ENCODE data around the gene GJD4. TPM values are rescaled to one million over a fixed set of nuclear protein-coding genes. Genes with fewer than 3 reads are reported as not detected.

GJD4 gene
- polyA plus RNA-seq, 1 donor from 2014 or later = not detected

DNA sequence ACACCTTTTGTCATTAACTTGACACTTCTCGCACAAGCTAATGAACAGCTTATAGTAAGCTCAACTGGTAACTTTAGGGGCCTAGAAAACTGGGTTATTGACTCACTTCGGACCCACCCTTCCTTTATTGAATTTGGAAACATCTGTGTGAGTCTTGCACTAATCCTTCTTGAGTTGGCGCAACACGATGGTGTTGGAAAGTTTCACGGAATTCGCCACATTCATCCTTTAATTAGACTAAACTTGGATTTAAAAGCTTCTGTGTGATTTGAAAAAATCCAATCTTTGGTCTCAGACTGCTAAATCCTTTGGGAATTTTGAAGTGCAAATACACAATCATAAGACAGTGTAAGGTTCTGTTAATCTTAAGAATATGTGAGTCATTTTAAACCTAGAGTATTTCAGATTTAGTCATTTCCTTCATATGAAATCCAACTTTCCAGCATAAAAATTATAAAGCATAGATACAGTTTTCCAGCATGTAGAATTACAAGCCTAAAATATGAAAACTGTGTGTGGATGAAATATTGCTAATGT, 21.9 kb downstream of the GJD4 start:
- no peak overlapping the region for H3K27ac ChIP-seq (ENCODE audit: low read length)
- no peak overlapping the region for H3K4me2 ChIP-seq (ENCODE audit: low read length)
- H3K9ac ChIP-seq (ENCODE audit: low read length) = no peak overlapping the region
- H3K9me2 ChIP-seq (ENCODE audit: insufficient read depth, low read length) = no peaks in the 10 kb centered on the region
- no peaks in the 10 kb centered on the region for H3K27me3 ChIP-seq (ENCODE audit: insufficient read depth, low read depth, low read length)
- no peaks in the 10 kb centered on the region for H3F3A ChIP-seq (ENCODE audit: insufficient read depth, low read length, poor library complexity, severe bottlenecking)
- no peak overlapping the region for H3K4me3 ChIP-seq (ENCODE audit: low read length)
- no peaks in the 10 kb centered on the region for H3K9me3 ChIP-seq (ENCODE audit: low read length)
- H3K79me2 ChIP-seq (replicated peaks; ENCODE audit: insufficient read depth, low read length) = no peaks in the 10 kb centered on the region
- H3K36me3 ChIP-seq (ENCODE audit: insufficient read depth, low read length) = no peaks in the 10 kb centered on the region
- TF ChIP-seq EP300 (conservative IDR thresholded peaks at IDR 0.05; ENCODE audit: poor library complexity, severe bottlenecking) = no peak
- TF ChIP-seq EZH2 (IDR thresholded peaks at IDR 0.05; ENCODE audit: borderline replicate concordance, insufficient read depth, low read length, poor library complexity, severe bottlenecking) = no peak
- TF ChIP-seq SMC3 (conservative IDR thresholded peaks at IDR 0.05; ENCODE audit: poor library complexity) = no peak
- TF ChIP-seq RAD21 (conservative IDR thresholded peaks at IDR 0.05) = no peak
- no peak for TF ChIP-seq TAF1 (IDR thresholded peaks at IDR 0.05; ENCODE audit: low read depth)
- TF ChIP-seq, protein P1, sequence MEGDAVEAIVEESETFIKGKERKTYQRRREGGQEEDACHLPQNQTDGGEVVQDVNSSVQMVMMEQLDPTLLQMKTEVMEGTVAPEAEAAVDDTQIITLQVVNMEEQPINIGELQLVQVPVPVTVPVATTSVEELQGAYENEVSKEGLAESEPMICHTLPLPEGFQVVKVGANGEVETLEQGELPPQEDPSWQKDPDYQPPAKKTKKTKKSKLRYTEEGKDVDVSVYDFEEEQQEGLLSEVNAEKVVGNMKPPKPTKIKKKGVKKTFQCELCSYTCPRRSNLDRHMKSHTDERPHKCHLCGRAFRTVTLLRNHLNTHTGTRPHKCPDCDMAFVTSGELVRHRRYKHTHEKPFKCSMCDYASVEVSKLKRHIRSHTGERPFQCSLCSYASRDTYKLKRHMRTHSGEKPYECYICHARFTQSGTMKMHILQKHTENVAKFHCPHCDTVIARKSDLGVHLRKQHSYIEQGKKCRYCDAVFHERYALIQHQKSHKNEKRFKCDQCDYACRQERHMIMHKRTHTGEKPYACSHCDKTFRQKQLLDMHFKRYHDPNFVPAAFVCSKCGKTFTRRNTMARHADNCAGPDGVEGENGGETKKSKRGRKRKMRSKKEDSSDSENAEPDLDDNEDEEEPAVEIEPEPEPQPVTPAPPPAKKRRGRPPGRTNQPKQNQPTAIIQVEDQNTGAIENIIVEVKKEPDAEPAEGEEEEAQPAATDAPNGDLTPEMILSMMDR (IDR thresholded peaks at IDR 0.05; ENCODE audit: poor library complexity, severe bottlenecking) = no peak
- no peak for TF ChIP-seq POLR2AphosphoS5 (IDR thresholded peaks at IDR 0.05)
- TF ChIP-seq MXI1 (conservative IDR thresholded peaks at IDR 0.05; ENCODE audit: poor library complexity, severe bottlenecking) = no peak
- TF ChIP-seq, protein P2, sequence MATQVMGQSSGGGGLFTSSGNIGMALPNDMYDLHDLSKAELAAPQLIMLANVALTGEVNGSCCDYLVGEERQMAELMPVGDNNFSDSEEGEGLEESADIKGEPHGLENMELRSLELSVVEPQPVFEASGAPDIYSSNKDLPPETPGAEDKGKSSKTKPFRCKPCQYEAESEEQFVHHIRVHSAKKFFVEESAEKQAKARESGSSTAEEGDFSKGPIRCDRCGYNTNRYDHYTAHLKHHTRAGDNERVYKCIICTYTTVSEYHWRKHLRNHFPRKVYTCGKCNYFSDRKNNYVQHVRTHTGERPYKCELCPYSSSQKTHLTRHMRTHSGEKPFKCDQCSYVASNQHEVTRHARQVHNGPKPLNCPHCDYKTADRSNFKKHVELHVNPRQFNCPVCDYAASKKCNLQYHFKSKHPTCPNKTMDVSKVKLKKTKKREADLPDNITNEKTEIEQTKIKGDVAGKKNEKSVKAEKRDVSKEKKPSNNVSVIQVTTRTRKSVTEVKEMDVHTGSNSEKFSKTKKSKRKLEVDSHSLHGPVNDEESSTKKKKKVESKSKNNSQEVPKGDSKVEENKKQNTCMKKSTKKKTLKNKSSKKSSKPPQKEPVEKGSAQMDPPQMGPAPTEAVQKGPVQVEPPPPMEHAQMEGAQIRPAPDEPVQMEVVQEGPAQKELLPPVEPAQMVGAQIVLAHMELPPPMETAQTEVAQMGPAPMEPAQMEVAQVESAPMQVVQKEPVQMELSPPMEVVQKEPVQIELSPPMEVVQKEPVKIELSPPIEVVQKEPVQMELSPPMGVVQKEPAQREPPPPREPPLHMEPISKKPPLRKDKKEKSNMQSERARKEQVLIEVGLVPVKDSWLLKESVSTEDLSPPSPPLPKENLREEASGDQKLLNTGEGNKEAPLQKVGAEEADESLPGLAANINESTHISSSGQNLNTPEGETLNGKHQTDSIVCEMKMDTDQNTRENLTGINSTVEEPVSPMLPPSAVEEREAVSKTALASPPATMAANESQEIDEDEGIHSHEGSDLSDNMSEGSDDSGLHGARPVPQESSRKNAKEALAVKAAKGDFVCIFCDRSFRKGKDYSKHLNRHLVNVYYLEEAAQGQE (IDR thresholded peaks at IDR 0.05; ENCODE audit: borderline replicate concordance) = no peak
- no peak overlapping the region for H2AFZ ChIP-seq (ENCODE audit: low read depth, low read length)
- no peaks in the 10 kb centered on the region for H4K20me1 ChIP-seq (ENCODE audit: insufficient read depth)

DNA sequence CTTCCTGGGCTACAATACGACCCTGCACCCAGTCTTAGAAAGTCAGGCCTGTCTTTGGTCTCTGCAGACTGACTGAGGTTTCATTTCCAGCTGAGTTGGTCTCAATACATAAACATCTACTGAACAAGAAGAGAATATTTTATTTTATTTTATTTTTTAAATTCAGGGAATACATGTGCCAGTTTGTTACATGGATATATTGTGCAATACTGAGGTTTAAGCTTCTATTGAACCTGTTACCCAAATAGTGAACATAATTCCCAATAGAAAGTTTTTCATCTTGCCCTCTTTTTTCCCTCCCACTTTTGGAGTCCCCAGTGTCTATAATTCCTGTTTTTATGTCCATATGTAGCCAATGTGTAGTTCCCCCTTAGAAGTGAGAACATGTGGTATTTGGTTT, 26.3 kb downstream of the GJD4 start:
- H3K4me2 ChIP-seq (ENCODE audit: low read length) = no peak overlapping the region
- H3K9me3 ChIP-seq (ENCODE audit: low read length) = no peaks in the 10 kb centered on the region
- TF ChIP-seq POLR2AphosphoS5 (IDR thresholded peaks at IDR 0.05) = no peak
- no peak for TF ChIP-seq EZH2 (IDR thresholded peaks at IDR 0.05; ENCODE audit: borderline replicate concordance, insufficient read depth, low read length, poor library complexity, severe bottlenecking)
- TF ChIP-seq, protein P2 (IDR thresholded peaks at IDR 0.05; ENCODE audit: borderline replicate concordance) = no peak
- TF ChIP-seq TAF1 (IDR thresholded peaks at IDR 0.05; ENCODE audit: low read depth) = no peak
- TF ChIP-seq SMC3 (conservative IDR thresholded peaks at IDR 0.05; ENCODE audit: poor library complexity) = no peak
- TF ChIP-seq, protein P1 (IDR thresholded peaks at IDR 0.05; ENCODE audit: poor library complexity, severe bottlenecking) = no peak
- no peak for TF ChIP-seq RAD21 (conservative IDR thresholded peaks at IDR 0.05)
- TF ChIP-seq MXI1 (conservative IDR thresholded peaks at IDR 0.05; ENCODE audit: poor library complexity, severe bottlenecking) = no peak
- TF ChIP-seq EP300 (conservative IDR thresholded peaks at IDR 0.05; ENCODE audit: poor library complexity, severe bottlenecking) = no peak
- H3K4me3 ChIP-seq (ENCODE audit: low read length) = no peak overlapping the region
- H3K27me3 ChIP-seq (ENCODE audit: insufficient read depth, low read depth, low read length) = no peaks in the 10 kb centered on the region
- H3K36me3 ChIP-seq (ENCODE audit: insufficient read depth, low read length) = no peaks in the 10 kb centered on the region
- H3K79me2 ChIP-seq (replicated peaks; ENCODE audit: insufficient read depth, low read length) = no peaks in the 10 kb centered on the region
- H3F3A ChIP-seq (ENCODE audit: insufficient read depth, low read length, poor library complexity, severe bottlenecking) = no peaks in the 10 kb centered on the region
- H4K20me1 ChIP-seq (ENCODE audit: insufficient read depth) = no peaks in the 10 kb centered on the region
- H3K9ac ChIP-seq (ENCODE audit: low read length) = no peak overlapping the region
- no peak overlapping the region for H3K27ac ChIP-seq (ENCODE audit: low read length)
- H3K9me2 ChIP-seq (ENCODE audit: insufficient read depth, low read length) = no peaks in the 10 kb centered on the region
- no peak overlapping the region for H2AFZ ChIP-seq (ENCODE audit: low read depth, low read length)

All from neural cell (in vitro differentiated cells).